LNCAP (cell line): ENCODE results near the gene LTB4R2.

Experiments
- TF ChIP-seq, protein P1 (sequence below): fragments of 450-650 bp; IDR thresholded peaks from 2 replicates; pipeline ENCODE4 v1.5.1; 2017; ENCODE audit warnings: mild to moderate bottlenecking

LTB4R2 gene

DNA sequence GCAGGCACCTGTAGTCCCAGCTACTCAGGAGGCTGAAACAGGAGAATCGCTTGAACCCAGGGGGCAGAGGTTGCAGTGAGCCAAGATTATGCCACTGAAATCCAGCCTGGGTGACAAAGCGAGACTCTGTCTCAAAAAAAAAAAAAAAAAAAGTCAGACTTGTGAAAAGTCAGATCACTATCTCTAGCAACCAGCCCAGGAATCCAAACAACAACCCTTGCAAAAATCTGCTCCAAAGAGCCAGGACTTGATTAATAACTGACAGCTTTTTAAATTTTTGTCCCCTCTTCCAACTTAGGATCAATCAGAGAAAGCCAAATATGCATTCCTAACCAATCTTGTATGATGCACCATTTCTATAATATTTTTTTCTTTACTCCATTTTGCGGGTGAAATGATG is 50.3 kb downstream of the LTB4R2 start:
- TF ChIP-seq, protein P1, sequence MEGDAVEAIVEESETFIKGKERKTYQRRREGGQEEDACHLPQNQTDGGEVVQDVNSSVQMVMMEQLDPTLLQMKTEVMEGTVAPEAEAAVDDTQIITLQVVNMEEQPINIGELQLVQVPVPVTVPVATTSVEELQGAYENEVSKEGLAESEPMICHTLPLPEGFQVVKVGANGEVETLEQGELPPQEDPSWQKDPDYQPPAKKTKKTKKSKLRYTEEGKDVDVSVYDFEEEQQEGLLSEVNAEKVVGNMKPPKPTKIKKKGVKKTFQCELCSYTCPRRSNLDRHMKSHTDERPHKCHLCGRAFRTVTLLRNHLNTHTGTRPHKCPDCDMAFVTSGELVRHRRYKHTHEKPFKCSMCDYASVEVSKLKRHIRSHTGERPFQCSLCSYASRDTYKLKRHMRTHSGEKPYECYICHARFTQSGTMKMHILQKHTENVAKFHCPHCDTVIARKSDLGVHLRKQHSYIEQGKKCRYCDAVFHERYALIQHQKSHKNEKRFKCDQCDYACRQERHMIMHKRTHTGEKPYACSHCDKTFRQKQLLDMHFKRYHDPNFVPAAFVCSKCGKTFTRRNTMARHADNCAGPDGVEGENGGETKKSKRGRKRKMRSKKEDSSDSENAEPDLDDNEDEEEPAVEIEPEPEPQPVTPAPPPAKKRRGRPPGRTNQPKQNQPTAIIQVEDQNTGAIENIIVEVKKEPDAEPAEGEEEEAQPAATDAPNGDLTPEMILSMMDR, result no peak

DNA sequence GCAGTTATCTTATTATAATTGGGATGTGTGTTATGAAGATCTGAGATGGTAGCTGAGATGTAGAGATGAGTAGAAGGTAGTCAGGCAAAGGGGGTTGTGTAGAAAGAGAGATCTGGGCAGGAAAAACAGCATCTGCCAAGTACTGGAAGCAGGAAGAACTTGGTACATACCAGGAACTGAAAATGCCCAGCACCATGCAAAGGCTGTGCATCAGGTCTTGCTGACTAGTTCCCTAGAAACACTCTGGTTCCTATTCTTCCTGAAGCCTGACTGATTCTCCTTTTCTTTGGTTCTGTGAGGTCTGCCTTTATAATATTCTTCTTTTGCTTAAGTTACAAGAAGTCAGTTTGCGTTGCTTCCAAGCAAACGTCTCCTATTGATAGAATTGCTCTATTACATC is 51.4 kb downstream of the LTB4R2 start:
- TF ChIP-seq, protein P1, result no peak
